HG03135 (cell line): ENCODE results near the gene UPK1B.

Source experiments
- ATAC-seq: cut with Tn5 transposase; IDR thresholded peaks from one replicate; pipeline ENCODE4 v1.9.1; 2021; ENCODE audit warnings: mild to moderate bottlenecking, moderate library complexity; ENCODE audit not compliant: unreplicated experiment

The UPK1B gene

DNA sequence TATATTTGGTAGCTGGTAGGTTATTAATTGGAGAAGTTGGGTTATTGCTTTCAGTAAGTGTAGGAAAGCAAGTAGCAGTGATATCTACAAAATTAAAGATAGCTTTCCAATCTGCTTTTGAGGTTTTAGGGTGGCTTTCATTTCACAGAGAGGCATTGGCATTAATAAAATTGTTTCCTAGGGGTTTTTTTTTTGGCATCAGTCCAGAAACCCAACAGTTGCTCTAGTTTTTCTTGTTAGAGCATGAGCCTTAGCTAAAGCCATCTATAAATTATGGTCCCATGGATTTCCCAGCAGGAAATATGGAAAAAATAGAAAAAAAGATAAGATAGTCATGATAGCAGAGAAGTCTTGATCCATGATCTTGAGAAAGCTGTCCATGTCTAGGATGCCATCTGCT, 70.3 kb downstream of the UPK1B start:
- no peak for ATAC-seq

GRCh38 chr3:119245778-119246177, 72.4 kb downstream of the UPK1B start:
- ATAC-seq, result no peak
